Smooth muscle cell (in vitro differentiated cells): ENCODE data around the gene SLC9A5. TPM values are rescaled to one million over a fixed set of nuclear protein-coding genes. Genes with fewer than 3 reads are reported as not detected.

Experiments used
- DNase-seq: peaks from one replicate; lab custom pipeline; 2025; ENCODE audit not compliant: unreplicated experiment; lab: John Stamatoyannopoulos, UW
- H2AFZ ChIP-seq: fragments of 200-600 bp; sonication (generic); 2 replicates; pipeline ENCODE4 v1.6.0; 2016; ENCODE audit warnings: antibody characterized with exemption, low read depth, mild to moderate bottlenecking
- H3F3A ChIP-seq: fragments of 200-600 bp; sonication (generic); 2 replicates; pipeline ENCODE4 v1.6.0; 2017; ENCODE audit warnings: antibody characterized with exemption, low read depth
- H3K27ac ChIP-seq: fragments of 200-600 bp; sonication (generic); 2 replicates; pipeline ENCODE4 v1.5.1; 2016; ENCODE audit warnings: low read depth, mild to moderate bottlenecking
- H3K27me3 ChIP-seq: fragments of 200-600 bp; sonication (generic); 2 replicates; pipeline ENCODE4 v1.6.1; 2016; ENCODE audit warnings: low read depth, mild to moderate bottlenecking
- H3K36me3 ChIP-seq: fragments of 200-600 bp; sonication (generic); 2 replicates; pipeline ENCODE4 v1.5.1; 2016; ENCODE audit warnings: low read depth
- H3K4me1 ChIP-seq: fragments of 200-600 bp; sonication (generic); 2 replicates; pipeline ENCODE4 v1.5.1; 2016; ENCODE audit warnings: low read depth
- H3K4me2 ChIP-seq: fragments of 200-600 bp; sonication (generic); 2 replicates; pipeline ENCODE4 v1.6.0; 2016; ENCODE audit warnings: mild to moderate bottlenecking
- H3K4me3 ChIP-seq: fragments of 200-600 bp; sonication (generic); 2 replicates; pipeline ENCODE4 v1.5.1; 2016; ENCODE audit warnings: mild to moderate bottlenecking
- H3K79me2 ChIP-seq: fragments of 200-600 bp; sonication (generic); 2 replicates; pipeline ENCODE4 v1.6.0; 2016; ENCODE audit warnings: low read depth, mild to moderate bottlenecking
- H3K9ac ChIP-seq: fragments of 200-600 bp; sonication (generic); 2 replicates; pipeline ENCODE4 v1.6.0; 2016; ENCODE audit warnings: low read depth
- H3K9me3 ChIP-seq: fragments of 200-600 bp; sonication (generic); replicated peaks from 2 replicates; pipeline ENCODE4 v1.5.1; 2016; ENCODE audit warnings: low read depth
- H4K20me1 ChIP-seq: fragments of 200-600 bp; sonication (generic); 2 replicates; pipeline ENCODE4 v1.6.0; 2016; ENCODE audit warnings: low read depth
- WGBS: methylation state at CpG from one replicate; pipeline ENCODE4 v1.1.7; 2016; ENCODE audit warnings: low lambda C conversion rate; 5-methylcytosine and 5-hydroxymethylcytosine counted together
- polyA plus RNA-seq: library from polyadenylated mRNA; unstranded; fragments of >200 nt; fragmentation: Nextera tagmentation; extraction: Ambion mirVana; gene quantifications from 2 replicates; pipeline ENCODE4 v1.2.1, GENCODE V29; 2016
- total RNA-seq: library from RNA; depleted of rRNA; stranded (reverse); fragments of >200 nt; gene quantifications from 2 replicates; pipeline ENCODE4 v1.2.3, GENCODE V29; 2014
- TF ChIP-seq, protein P1 (sequence below): fragments of 200-600 bp; sonication (generic); IDR thresholded peaks from 2 replicates; pipeline ENCODE4 v1.5.1; 2017; ENCODE audit warnings: borderline replicate concordance, mild to moderate bottlenecking, antibody characterized with exemption; ENCODE audit not compliant: insufficient read depth, poor library complexity, severe bottlenecking

The SLC9A5 gene
- total and polyA plus RNA-seq, 2 experiments from 2014 or later: 2.1 to 9.1 TPM

- TF ChIP-seq, protein P1, sequence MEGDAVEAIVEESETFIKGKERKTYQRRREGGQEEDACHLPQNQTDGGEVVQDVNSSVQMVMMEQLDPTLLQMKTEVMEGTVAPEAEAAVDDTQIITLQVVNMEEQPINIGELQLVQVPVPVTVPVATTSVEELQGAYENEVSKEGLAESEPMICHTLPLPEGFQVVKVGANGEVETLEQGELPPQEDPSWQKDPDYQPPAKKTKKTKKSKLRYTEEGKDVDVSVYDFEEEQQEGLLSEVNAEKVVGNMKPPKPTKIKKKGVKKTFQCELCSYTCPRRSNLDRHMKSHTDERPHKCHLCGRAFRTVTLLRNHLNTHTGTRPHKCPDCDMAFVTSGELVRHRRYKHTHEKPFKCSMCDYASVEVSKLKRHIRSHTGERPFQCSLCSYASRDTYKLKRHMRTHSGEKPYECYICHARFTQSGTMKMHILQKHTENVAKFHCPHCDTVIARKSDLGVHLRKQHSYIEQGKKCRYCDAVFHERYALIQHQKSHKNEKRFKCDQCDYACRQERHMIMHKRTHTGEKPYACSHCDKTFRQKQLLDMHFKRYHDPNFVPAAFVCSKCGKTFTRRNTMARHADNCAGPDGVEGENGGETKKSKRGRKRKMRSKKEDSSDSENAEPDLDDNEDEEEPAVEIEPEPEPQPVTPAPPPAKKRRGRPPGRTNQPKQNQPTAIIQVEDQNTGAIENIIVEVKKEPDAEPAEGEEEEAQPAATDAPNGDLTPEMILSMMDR: no peak
- no peaks in the 10 kb centered on the region for H3K9me3 ChIP-seq
Observed at GRCh38 chr16:67234180-67234597, 14.6 kb upstream of the SLC9A5 start.

GRCh38 chr16:67235816-67236562, 12.8 kb upstream of the SLC9A5 start:
- no peak for DNase-seq
- H3K27ac ChIP-seq: no peak overlapping the region
- H3K9me3 ChIP-seq: no peaks in the 10 kb centered on the region
- no peak overlapping the region for H2AFZ ChIP-seq
- peaks cover 15% of the 10 kb centered on the region for H3F3A ChIP-seq
- H3K9ac ChIP-seq: no peak overlapping the region
- H3K4me2 ChIP-seq: no peak overlapping the region
- no peaks in the 10 kb centered on the region for H3K36me3 ChIP-seq
- WGBS: 86% methylated on average over 16 of the region's 17 CpGs
- peaks cover 4% of the 10 kb centered on the region for H3K4me1 ChIP-seq
- H3K27me3 ChIP-seq: no peaks in the 10 kb centered on the region
- TF ChIP-seq, protein P1: no peak
- no peak overlapping the region for H3K4me3 ChIP-seq
- no peaks in the 10 kb centered on the region for H3K79me2 ChIP-seq
- no peaks in the 10 kb centered on the region for H4K20me1 ChIP-seq

More at GRCh38 chr16:67234180-67234597, 14.6 kb upstream of the SLC9A5 start:
- no peaks in the 10 kb centered on the region for H3K27me3 ChIP-seq
- no peaks in the 10 kb centered on the region for H3K36me3 ChIP-seq
- no peaks in the 10 kb centered on the region for H4K20me1 ChIP-seq
- WGBS: 95% methylated on average over 10 of the region's 10 CpGs
- no peak for DNase-seq
- no peak overlapping the region for H3K4me2 ChIP-seq
- H3K4me3 ChIP-seq: no peak overlapping the region
- no peak overlapping the region for H3K27ac ChIP-seq
- no peak overlapping the region for H2AFZ ChIP-seq
- H3K4me1 ChIP-seq: no peaks in the 10 kb centered on the region
- H3K9ac ChIP-seq: no peak overlapping the region
- no peaks in the 10 kb centered on the region for H3F3A ChIP-seq
- H3K79me2 ChIP-seq: no peaks in the 10 kb centered on the region

GRCh38 chr16:67236563-67237395, 12.0 kb upstream of the SLC9A5 start:
- Histone ChIP-seq H3K4me3 (no peak overlapping the region), H2AFZ (no peak overlapping the region), H3K79me2 (no peaks in the 10 kb centered on the region), H3K4me1 (peaks cover 9% of the 10 kb centered on the region), H3K27me3 (no peaks in the 10 kb centered on the region), H3K27ac (no peak overlapping the region), H3K36me3 (no peaks in the 10 kb centered on the region), H3F3A (peaks cover 21% of the 10 kb centered on the region), H3K9me3 (no peaks in the 10 kb centered on the region), H3K9ac (no peak overlapping the region), H3K4me2 (no peak overlapping the region), H4K20me1 (no peaks in the 10 kb centered on the region)
- 87% methylated on average over 43 of the region's 50 CpGs for WGBS
- TF ChIP-seq, protein P1: no peak
- no peak for DNase-seq
